TTC549 (cell line): ENCODE data around the gene STMN3.
"Not testable (repeated sequence)": the region's sequence is repeated elsewhere in the genome, so short reads cannot be mapped to it uniquely, and the experiment has no call there.

Source experiments
- FAIRE-seq: peaks from 2 replicates; lab custom pipeline; 2012; peaks lifted over from hg19 to GRCh38; lab: Jason Lieb, UNC

Gene STMN3

GRCh38 chr20:63657260-63657936 lies 4.2 kb upstream of the STMN3 start:
- no peak for FAIRE-seq

GRCh38 chr20:63656451-63656850 lies 3.2 kb upstream of the STMN3 start:
- FAIRE-seq = no peak

GRCh38 chr20:63655249-63655648 lies 2.0 kb upstream of the STMN3 start:
- FAIRE-seq = no peak

GRCh38 chr20:63653974-63654668 lies 897 bp upstream of the STMN3 start:
- no peak for FAIRE-seq

GRCh38 chr20:63652192-63652980 lies 838 bp downstream of the STMN3 start:
- FAIRE-seq = no peak

GRCh38 chr20:63651942-63652191 lies 1.4 kb downstream of the STMN3 start:
- no peak for FAIRE-seq

GRCh38 chr20:63650486-63650885 lies 2.7 kb downstream of the STMN3 start:
- FAIRE-seq = not testable (repeated sequence)

- no peak for FAIRE-seq
These were observed 4.2 kb downstream of the STMN3 start for GRCh38 chr20:63648895-63649589.

GRCh38 chr20:63648190-63648589 lies 5.0 kb downstream of the STMN3 start:
- no peak for FAIRE-seq

- FAIRE-seq = no peak
These were observed 8.0 kb downstream of the STMN3 start for GRCh38 chr20:63645218-63645617.

- no peak for FAIRE-seq
These were observed 9.3 kb downstream of the STMN3 start for GRCh38 chr20:63643946-63644345.

GRCh38 chr20:63643499-63643898 lies 9.7 kb downstream of the STMN3 start:
- FAIRE-seq = no peak

- FAIRE-seq = no peak
These were observed 10.5 kb downstream of the STMN3 start for GRCh38 chr20:63642527-63643247.

- FAIRE-seq = no peak
These were observed 11.3 kb downstream of the STMN3 start for GRCh38 chr20:63641792-63642523.

GRCh38 chr20:63641146-63641791 lies 12.0 kb downstream of the STMN3 start:
- FAIRE-seq = no peak

GRCh38 chr20:63640686-63641085 lies 12.5 kb downstream of the STMN3 start:
- not testable (repeated sequence) for FAIRE-seq

GRCh38 chr20:63640086-63640485 lies 13.1 kb downstream of the STMN3 start:
- FAIRE-seq = no peak

- FAIRE-seq = no peak
These were observed 13.9 kb downstream of the STMN3 start for GRCh38 chr20:63639093-63639975.

GRCh38 chr20:63636752-63637628 lies 16.2 kb downstream of the STMN3 start:
- no peak for FAIRE-seq
